ENCODE data around the gene RFTN1. TPM values are rescaled to one million over a fixed set of nuclear protein-coding genes. Genes with fewer than 3 reads are reported as not detected.

The RFTN1 gene
- total and polyA plus RNA-seq, 10 of the 15 experiments (the other 5 are each of a cell fraction or from before 2014, with no cell fraction given) = 20.6 to 213 (median 147) TPM

GRCh38 chr3:16512435-16513140 lies 911 bp downstream of the RFTN1 start (continued):
- TF ChIP-seq CBFB (IDR thresholded peaks at IDR 0.05; ENCODE audit: low read depth) = no peak
- no peak for TF ChIP-seq ELK1 (IDR thresholded peaks at IDR 0.05; ENCODE audit: low read depth, low read length)
- TF ChIP-seq PRDM15 (CRISPR knock-in tag; IDR thresholded peaks at IDR 0.05) = peak; percentile 37
- TF ChIP-seq POLR2AphosphoS2 (IDR thresholded peaks at IDR 0.05; ENCODE audit: low read depth, low read length) = 0 out of 2 replicates have a peak, but pooled peaks have one; percentile 15
- TF ChIP-seq TARDBP (IDR thresholded peaks at IDR 0.05; ENCODE audit: borderline replicate concordance) = no peak
- TF ChIP-seq EP300 (IDR thresholded peaks at IDR 0.05; ENCODE audit: borderline replicate concordance in 1 of 2, control insufficient read depth in 1 of 2, low read depth in 2 of 2, low read length in 2 of 2) = no peak
- no peak for TF ChIP-seq RUNX3 (IDR thresholded peaks at IDR 0.05; ENCODE audit: low read length)
- TF ChIP-seq KDM1A (IDR thresholded peaks at IDR 0.05; ENCODE audit: borderline replicate concordance) = no peak
- TF ChIP-seq ZBTB40 (IDR thresholded peaks at IDR 0.05; ENCODE audit: borderline replicate concordance) = no peak
- no peak for TF ChIP-seq ATF7 (IDR thresholded peaks at IDR 0.05; ENCODE audit: low read depth)
- peak; percentile 85 for TF ChIP-seq BACH1 (IDR thresholded peaks at IDR 0.05; ENCODE audit: borderline replicate concordance)
- no peak for TF ChIP-seq RAD21 (IDR thresholded peaks at IDR 0.05; ENCODE audit: insufficient read depth, low read depth, low read length)
- TF ChIP-seq MAX (IDR thresholded peaks at IDR 0.05; ENCODE audit: low read depth, low read length) = peak; percentile 60; the same call in 1 of the 2 replicates
- TF ChIP-seq CBX5 (IDR thresholded peaks at IDR 0.05; ENCODE audit: low read depth) = no peak
- TF ChIP-seq CTCF (IDR thresholded peaks at IDR 0.05 in 2 of 3, conservative IDR thresholded peaks at IDR 0.05 in 1 of 3; ENCODE audit: control insufficient read depth in 2 of 3, extremely low read depth in 1 of 3, insufficient read depth in 1 of 3, low read depth in 3 of 3, low read length in 3 of 3) = no peak; a peak in 1 of 6 replicates
- TF ChIP-seq STAT1 (conservative IDR thresholded peaks at IDR 0.05) = no peak
- peak; percentile 76 for TF ChIP-seq MXI1 (IDR thresholded peaks at IDR 0.05; ENCODE audit: low read depth, low read length)
- no peak for TF ChIP-seq TCF3 (IDR thresholded peaks at IDR 0.05; ENCODE audit: borderline replicate concordance, insufficient read depth, low read depth, low read length)
